ENCODE data around the gene TOMM6. TPM values are rescaled to one million over a fixed set of nuclear protein-coding genes. Genes with fewer than 3 reads are reported as not detected.
A peak's percentile ranks its signal among the peaks of the same experiment; 100 is the strongest.

TOMM6 gene
- total RNA-seq, 1 experiment from 2014 or later: 239 TPM

- peak; percentile 81 for TF ChIP-seq CTCF (conservative IDR thresholded peaks at IDR 0.05)
- Histone ChIP-seq H3K9me3 (ENCODE audit: control insufficient read depth, low read depth, low read length) (no peaks in the 10 kb centered on the region), H4K20me1 (ENCODE audit: control insufficient read depth, insufficient read depth, insufficient read length) (no peaks in the 10 kb centered on the region), H2BK5ac (ENCODE audit: insufficient read length, low read length) (no peak overlapping the region), H2BK12ac (ENCODE audit: insufficient read length, low read depth, low read length) (no peak overlapping the region), H3K27ac (ENCODE audit: insufficient read length, low read depth, low read length) (no peak overlapping the region), H3K79me1 (ENCODE audit: insufficient read depth, low read depth, low read length, poor library complexity, severe bottlenecking) (no peaks in the 10 kb centered on the region), H2BK20ac (ENCODE audit: low read depth, low read length, poor library complexity, severe bottlenecking) (no peak overlapping the region), H3K4ac (ENCODE audit: low read depth, low read length) (no peak overlapping the region), H3K4me1 (ENCODE audit: insufficient read depth, low read length) (no peaks in the 10 kb centered on the region), H4K5ac (ENCODE audit: insufficient read length, low read depth, low read length) (no peak overlapping the region), H3K56ac (ENCODE audit: insufficient read length, low read depth, low read length) (no peak overlapping the region), H3K18ac (ENCODE audit: insufficient read length, low read depth, low read length) (no peak overlapping the region), H4K8ac (replicated peaks; ENCODE audit: insufficient read length, low read depth, low read length) (no peak overlapping the region), H2BK120ac (ENCODE audit: low read depth, low read length, poor library complexity, severe bottlenecking) (no peak overlapping the region), H4K91ac (ENCODE audit: insufficient read length, low read depth, low read length) (no peak overlapping the region), H2AFZ (ENCODE audit: low read length) (no peak overlapping the region), H3K27me3 (ENCODE audit: insufficient read depth, low read length) (peaks cover 12% of the 10 kb centered on the region; the same call in 1 of the 2 replicates), H3K79me2 (ENCODE audit: insufficient read depth, low read length) (peaks cover 2% of the 10 kb centered on the region; the same call in 1 of the 2 replicates), H3K14ac (ENCODE audit: insufficient read depth, low read length) (peak overlapping the region; percentile 24; the same call in 1 of the 2 replicates), H3K9ac (ENCODE audit: extremely low read depth, insufficient read length, low read length) (peak overlapping the region; percentile 66), H2BK15ac (ENCODE audit: low read depth, low read length) (no peak overlapping the region; the same call in 1 of the 2 replicates), H3K23ac (ENCODE audit: insufficient read length, low read depth, low read length) (no peak overlapping the region), H3K4me2 (ENCODE audit: insufficient read depth, insufficient read length, low read length) (peak overlapping the region; percentile 95), H2AK5ac (ENCODE audit: insufficient read length, low read length) (no peak overlapping the region), H3T11ph (ENCODE audit: low read length) (no peak overlapping the region), H3K23me2 (ENCODE audit: insufficient read length, low read depth, low read length, poor library complexity, severe bottlenecking) (peaks cover 8% of the 10 kb centered on the region)
- peaks cover 10 to 16% of the 10 kb centered on the region in 2 experiments for H3K4me1 Mint-ChIP-seq
- WGBS (ENCODE audit: extremely low coverage, insufficient read length, low lambda C conversion rate): no CpG with 5 or more reads among the region's 58 CpGs
- peak overlapping the region; percentile 95 to 98 for H3K4me3 Mint-ChIP-seq
- peak overlapping the region; percentile 95 to 98 (median 97); a peak in 5 of 7 replicates for H3K27ac Mint-ChIP-seq
- H3K9me3 Mint-ChIP-seq: no peaks in the 10 kb centered on the region; a peak in 3 of 5 replicates
- H3K27me3 Mint-ChIP-seq (ENCODE audit: low read depth): peaks cover 47% of the 10 kb centered on the region
- peaks cover 12 to 25% (median 18%) of the 10 kb centered on the region in 3 experiments for H3K36me3 Mint-ChIP-seq (ENCODE audit: insufficient read depth in 1 of 3, low read depth in 3 of 3)
- DNase-seq: peak; percentile 82
Measured at GRCh38 chr6:41786451-41787218, 859 bp upstream of the TOMM6 start.
